OCI-M2 (cell line): ENCODE results near the gene IGSF6.
"Not testable (repeated sequence)": the region's sequence is repeated elsewhere in the genome, so short reads cannot be mapped to it uniquely, and the experiment has no call there.

Experiments
- DNase-seq: peaks from one replicate; lab custom pipeline; 2025; ENCODE audit not compliant: unreplicated experiment; lab: John Stamatoyannopoulos, UW

Gene IGSF6, protein sequence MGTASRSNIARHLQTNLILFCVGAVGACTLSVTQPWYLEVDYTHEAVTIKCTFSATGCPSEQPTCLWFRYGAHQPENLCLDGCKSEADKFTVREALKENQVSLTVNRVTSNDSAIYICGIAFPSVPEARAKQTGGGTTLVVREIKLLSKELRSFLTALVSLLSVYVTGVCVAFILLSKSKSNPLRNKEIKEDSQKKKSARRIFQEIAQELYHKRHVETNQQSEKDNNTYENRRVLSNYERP

DNA sequence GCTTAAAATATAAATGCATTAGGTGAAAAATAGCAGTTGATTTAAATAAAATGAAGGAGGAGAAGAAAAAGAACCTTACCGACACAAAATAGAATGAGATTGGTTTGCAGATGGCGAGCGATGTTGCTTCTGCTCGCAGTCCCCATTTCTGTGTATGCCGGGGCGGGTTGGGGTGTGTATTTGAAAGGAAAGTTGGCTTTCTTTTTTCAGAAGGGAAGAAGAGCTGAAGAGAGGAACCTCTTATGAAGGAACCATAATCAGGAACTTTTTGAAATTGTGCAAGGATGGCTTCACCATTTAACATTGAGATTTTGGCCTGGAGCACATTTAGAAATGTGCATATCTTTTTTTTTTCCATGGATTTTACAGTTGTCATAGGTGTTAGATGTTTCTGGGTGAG is at the start of gene IGSF6:
TSS of gene IGSF6 (minus strand) at position 156 of the 400 bp plus-strand sequence. CDS start at position 146, 10 bp downstream.
- DNase-seq = no peak

DNA sequence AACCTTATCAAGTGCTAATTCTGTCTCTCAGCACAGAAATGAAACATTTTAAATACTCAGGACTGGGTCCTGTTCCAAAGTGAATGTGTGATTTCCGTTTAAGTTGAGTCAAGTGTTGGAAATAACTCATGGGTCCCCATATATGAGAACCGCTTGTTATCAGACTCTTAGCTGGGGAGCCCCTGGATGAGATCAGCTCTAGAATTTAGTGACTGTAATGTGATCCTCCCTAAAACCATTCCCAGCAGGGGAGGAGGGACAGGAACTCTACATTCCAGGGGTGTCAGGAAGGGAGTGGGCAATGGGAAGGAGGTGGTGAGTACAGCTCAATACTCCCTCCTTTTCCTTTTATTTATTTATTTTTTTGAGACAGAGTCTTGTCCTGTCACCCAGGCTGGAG is 48.9 kb upstream of the IGSF6 start:
- DNase-seq = no peak

DNA sequence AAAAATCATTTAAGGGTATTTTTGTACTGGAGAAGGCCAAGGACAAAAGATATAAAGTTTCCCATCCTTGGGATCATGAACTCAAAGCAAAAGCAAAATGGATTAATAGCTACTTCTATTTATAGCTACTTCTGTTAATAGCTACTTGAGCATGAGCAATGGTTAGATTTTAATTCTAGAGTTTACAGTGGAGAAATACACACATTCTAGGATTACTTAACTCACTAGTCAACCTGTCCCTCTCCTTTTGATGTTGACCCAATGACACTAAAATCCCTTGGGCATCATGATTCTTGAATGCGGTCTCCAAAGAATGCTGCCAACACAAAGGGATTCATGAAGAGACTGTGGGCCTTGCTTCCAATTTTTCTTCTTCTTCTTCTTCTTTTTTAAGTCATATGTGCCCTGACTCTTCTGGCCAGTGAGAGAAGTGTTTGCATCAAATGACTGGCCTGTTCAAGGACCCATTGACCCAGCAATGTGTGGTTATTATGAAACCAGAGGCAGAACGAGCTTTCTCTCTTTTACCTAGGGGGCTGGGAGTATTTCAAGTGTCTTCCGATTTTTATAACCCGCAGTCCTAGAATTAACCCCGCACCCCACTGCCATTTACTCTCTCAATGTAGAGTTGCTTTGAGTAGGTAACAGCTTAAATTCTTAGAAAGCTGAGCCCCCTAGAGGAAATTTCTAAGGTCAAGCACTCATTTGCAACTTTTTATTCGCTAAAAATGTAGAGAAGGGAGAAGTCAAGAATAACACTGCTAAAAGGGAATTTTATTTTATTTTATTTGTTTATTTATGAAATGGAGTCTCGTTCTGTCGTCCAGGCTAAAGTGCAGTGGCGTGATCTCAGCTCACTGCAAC is 46.0 kb upstream of the IGSF6 start:
- no peak for DNase-seq

DNA sequence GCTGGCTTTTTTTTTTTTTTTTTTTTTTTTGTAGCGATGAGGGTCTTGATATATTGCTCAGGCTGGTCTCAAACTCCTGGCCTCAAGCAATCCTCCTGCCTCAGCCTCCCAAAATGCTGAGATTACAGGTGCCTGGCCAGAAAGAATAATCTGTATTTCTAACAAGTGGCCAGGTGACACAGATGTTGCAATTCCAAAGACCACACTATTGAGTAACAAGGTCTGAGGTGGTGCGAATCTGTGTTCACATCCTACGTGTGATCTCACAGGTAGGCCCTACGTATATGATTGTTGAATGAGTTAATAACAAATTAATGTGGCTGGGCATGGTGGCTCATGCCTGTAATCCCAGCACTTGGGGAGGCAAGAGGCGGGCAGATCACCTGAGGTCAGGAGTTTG is 44.6 kb upstream of the IGSF6 start:
- no peak for DNase-seq

DNA sequence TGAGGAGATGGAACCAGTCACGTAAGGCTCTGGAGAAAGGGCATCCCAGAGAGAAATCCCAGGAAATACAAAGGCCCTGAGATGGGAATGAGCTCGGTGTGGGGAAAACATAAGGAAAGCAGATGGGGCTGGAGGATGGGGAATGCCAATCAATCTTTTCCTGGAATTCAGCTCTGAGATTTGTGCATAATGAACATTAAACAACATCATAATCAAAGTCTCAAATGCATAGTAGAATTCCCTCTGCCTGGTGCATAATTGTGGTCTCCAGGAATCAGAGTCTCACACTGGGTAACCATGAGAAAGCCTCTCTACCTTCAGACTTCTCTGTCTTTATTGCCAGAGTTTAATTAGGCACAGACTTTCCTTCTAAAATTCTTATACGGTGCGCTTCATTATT is 42.2 kb upstream of the IGSF6 start:
- DNase-seq = no peak

DNA sequence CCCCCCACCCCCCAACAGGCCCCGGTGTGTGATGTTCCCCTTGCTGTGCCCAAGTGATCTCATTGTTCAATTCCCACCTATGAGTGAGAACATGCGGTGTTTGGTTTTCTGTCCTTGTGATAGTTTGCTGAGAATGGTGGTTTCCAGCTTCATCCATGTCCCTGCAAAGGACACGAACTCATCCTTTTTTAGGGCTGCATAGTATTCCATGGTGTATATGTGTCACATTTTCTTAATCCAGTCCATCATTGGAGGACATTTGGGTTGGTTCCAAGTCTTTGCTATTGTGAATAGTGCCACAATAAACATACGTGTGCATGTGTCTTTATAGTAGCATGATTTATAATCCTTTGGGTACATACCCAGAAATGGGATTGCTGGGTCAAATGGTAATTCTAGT is 38.6 kb upstream of the IGSF6 start:
- DNase-seq = not testable (repeated sequence)

DNA sequence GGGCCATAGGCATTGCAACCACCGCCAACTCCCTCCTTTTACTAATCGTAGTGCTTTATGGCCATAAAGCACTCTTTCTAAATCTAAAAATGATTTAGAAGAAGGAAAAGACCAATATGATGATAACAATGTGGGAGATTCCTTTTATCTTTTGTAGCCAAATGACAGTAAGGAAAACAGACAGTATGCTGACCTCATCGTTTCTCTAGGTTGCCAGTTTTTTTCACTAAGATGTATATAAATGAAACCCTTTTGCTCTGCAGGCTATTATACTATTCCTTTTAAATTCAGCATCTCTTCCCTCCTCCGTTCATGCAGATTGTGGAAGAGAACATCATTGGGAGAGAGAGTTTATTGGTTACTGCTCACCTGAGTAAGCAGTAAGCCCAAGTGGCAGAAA is 36.7 kb upstream of the IGSF6 start:
- no peak for DNase-seq

DNA sequence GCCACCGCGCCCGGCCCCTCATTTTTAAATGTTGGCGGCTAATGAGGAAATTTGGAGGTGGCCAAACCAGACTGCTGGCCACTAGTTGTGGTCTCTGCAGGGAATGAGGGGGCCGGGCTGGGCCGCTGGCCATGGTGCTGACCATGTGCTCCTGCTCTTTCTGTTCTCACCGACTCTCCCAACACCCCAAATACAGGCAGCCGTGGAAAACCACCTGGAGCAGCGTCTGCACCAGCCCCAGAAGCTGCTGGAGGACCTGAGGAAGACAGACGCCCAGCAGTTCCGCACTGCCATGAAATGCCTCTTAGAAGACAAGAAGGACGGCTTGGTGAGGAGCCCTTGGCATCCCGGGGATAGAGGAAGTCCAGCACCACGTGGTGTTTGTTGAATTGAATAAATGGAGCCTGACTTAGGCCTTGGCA is 32.6 kb upstream of the IGSF6 start:
- no peak for DNase-seq

DNA sequence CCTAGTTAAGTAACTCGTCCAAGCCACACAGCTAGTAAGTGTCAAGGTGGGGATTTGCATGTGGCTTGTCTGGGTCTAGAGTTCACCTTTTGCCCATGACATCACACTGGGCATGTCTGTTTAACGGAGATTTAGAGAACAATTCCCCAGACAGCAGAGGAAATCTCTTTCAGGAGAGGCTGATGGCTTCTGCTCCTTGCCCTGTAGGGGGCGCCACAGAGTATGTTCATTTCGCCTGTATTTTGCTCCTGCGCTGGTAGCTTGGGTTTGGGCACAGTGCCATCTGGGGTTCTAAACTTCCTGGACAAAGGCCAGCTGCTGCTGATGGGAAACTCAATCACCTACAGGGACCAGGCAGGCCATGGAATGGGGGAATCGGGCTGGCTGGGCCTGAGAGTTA is 31.8 kb upstream of the IGSF6 start:
- DNase-seq = no peak

DNA sequence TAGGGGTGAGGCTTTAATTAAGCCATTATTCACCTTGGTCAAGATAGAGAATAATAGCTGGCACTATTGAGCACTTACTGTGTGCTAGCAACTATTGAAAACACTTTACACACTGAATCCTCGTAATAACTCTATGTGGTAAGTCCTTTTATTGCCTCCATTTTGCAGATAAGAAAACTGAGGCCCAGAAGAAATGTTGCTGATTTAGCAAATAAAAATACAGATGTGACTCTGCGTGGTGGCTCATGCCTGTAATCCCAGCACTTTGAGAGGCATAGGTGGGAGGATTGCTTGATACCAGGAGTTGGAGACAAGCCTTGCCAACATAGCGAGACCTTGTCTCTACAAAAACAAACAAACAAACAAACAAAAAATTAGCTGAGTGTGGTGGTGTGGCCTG is 30.8 kb upstream of the IGSF6 start:
- no peak for DNase-seq

DNA sequence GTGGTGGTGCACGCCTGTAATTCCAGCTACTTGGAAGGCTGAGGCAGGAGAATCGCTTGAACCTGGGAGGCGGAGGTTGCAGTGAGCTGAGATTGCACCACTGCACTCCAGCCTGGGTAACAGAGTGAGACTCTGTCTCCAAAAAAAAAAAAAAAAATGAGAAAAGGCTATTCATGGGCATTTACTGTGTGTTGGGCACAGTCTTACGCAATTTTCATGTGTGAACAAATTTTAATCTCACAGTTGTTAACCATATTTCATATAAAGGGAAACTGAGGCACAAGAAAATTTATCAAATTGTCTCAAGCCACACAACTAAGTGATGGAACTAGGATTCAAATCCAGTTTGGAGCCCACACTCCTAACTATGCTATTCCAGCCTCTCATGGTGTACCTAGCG is 28.3 kb upstream of the IGSF6 start:
- not testable (repeated sequence) for DNase-seq

DNA sequence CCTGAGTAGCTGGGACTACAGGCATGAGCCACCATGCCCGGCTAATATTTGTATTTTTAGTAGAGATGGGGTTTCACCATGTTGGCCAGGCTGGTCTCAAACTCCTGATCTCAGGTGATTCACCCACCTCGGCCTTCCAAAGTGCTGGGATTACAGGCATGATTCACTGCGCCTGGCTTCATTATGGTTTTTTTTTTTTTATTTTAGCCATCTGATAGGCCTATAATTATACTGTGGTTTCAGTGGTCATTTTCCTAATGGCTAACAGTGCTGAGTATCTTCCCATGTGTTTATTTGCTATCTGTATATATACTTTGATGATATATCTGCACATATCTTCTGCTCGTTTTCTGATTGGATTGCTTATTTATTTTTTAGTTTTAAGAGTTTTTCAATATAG is 22.0 kb upstream of the IGSF6 start:
- DNase-seq = not testable (repeated sequence)

DNA sequence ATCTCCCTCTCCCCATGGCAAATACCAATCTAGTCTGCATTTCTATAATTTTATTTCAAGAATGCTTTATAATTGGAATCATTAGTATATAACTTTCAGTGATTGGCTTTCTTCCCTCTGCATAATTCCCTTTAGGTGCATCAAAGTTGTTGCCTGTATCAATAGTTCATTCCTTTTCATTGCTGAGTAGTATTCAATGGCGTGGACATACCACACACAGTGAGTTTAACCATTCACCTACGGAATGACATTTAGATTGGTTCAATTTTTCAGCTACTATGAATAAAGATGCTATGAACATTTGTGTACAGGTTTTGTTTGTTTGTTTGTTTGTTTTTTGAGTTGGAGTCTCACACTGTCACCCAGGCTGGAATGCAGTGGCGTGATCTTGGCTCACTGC is 21.1 kb upstream of the IGSF6 start:
- DNase-seq = no peak

DNA sequence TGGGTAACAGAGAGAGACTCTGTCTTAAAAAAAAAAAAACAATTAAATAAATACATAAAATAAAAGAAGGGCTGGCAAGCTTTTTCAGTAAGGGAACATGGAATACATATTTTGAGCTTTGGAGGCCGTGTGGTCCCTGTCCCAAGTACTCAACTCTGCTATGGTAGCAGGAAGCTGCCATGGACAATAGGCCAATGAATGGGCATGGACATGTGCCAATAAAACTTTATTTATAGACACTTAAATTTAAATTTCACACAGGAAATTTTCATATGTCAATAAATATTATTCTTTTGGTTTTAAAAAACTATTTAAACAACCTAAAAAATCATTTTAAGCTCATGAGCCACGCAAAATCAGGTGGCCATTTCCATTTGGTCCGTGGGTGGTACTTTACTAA is 15.2 kb upstream of the IGSF6 start:
- DNase-seq = no peak

DNA sequence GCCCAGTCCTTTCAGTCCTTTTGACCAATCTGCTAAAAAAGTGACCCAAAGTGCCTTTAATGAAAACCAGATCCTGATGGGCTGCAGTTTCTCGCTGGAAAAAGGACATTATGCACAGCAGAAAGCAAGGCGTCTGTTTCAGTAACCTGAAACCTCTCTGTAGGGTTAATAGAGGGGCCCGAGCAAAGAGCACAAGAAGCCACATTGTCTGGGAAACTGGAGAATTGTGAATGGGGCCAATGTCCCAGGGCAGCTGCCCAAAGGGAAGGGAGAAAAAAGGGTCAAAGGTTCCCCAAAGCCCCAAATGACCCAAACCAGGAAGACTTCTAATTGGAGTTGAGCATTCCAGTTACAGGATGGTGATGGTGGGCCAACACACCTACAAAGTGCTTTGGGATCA is 14.4 kb upstream of the IGSF6 start:
- DNase-seq = no peak

DNA sequence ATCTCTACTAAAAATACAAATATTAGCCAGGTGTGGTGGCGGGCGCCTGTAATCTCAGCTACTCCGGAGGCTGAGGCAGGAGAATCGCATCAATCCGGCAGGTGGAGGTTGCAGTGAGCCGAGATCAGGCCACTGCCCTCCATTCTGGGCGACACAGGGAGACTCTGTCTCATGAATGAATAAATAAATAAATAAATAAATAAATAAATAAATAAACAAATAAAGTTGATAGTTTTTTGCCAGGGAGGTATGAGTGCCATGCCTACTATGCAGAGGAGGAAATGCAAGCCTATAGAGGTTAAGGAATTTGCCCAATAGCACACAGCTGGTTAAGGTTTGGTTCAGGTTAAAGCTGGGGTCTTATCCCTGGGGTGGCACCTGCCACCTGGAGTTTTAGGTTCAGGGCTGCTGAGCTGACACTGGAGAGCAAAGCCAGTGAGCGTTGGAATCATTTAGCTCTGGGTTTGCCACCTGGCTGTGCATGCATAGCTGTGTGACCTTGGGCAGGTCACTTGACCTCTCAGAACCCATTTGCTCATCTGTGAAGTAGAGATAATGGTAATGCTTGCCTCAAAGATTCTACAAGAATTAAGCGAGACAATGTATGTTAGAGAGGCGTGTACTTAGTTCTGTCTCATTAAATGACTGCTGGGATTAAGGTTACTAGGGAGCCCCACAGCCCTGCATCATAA is 12.5 kb upstream of the IGSF6 start:
- DNase-seq = no peak

DNA sequence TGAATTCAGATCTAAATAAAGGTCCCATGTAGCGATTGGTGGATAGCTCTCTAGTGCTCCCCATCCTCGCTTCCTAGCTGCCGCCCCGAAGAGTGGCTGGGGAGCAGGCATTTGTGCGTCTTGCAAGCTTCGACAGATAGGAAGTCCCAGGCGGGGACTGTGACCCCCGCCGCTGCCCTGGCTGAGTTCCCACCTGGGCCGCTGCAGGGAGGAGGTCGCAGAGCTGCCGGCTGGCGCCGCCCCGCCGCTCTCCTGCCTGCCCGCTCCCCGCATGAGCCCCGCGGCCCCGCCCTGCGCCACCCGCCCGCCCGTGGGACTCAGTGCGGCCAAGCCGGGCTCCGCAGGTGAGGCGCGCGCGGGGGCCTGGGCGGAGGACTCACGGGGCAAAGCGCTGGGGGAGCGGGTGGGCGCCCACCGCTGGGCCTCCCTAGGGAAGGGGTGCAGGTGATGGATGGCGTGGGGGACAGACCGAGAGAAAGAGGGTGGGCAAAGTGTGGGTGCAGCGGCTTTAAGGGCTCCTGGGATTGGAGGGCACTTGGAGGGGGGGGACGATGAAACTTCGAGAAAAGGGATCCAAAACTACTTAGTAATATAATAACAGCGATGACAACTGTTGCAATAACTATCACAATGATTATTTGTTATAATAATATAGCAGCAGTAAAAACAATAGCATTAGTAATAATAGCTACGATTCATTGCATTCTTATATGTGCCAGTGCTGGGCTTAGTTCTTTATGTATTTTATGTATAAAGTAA is 11.7 kb upstream of the IGSF6 start, which contains the start of gene OTOA:
TSS of gene OTOA (plus strand) at position 80 of the 759 bp plus-strand sequence. CDS start 14,547 bp downstream, outside the sequence.
- DNase-seq = no peak

DNA sequence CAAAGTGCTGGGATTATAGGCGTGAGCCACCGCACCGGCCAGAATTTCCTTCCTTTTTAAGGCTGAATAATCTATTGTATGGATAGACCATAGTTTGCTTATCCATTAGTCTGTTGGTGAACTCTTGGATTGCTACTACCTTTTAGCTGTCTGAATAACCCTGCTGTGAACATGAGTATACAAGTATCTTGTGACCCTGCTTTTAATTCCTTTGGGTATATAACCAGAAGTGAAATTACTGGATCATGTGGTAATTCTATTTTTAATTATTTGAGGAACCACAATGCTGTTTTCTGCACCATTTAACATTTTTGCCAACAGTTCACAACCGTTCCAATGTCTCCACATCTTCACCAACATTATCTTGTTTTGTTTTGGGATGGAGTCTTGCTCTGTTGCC is 6.7 kb upstream of the IGSF6 start:
- no peak for DNase-seq

DNA sequence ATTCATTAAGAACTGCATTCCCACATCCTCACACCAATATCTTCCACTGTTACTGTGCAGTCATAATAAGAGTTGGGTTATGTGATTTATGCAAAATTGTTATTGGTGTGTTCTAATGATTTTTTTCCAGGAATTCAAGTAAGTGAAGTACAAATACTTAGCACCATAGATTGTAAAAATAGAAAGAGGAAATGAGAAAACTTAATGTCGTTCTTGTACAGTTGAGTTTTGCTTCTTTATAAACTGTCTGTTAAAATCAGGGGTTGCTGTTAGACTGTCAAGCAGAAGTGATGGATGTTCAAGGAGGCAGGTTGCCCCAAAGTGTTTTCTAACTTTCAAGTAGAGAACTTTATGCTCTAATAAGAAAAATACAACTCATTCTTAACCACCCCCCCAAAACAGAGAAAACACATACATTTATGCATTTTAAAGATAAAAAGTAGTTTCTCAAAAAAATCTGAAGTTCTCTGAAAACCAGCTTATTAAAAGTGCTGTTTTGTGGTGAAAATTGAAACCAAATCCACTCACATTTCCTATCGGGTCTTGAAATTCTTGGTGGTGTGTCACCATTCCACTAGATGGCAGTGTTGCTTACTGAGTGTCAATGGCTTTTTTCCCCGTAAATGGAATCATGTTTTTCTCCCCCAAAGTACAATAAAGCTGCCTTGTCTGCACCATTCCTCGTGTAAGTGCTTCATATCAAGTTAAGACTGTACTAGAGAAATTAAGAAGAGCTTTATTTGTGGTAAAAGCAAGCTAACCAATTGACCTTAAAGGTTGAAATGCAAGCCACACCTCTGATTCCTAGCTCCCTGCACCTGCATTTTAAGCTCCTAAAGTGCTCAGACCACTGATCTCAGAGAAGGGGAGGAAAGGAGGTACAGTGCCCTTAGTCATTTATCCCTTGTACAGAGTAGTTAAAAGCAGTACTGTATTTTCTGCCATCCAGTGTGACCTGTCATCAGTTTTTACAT is 4.7 kb upstream of the IGSF6 start:
- peak; percentile 4 for DNase-seq

DNA sequence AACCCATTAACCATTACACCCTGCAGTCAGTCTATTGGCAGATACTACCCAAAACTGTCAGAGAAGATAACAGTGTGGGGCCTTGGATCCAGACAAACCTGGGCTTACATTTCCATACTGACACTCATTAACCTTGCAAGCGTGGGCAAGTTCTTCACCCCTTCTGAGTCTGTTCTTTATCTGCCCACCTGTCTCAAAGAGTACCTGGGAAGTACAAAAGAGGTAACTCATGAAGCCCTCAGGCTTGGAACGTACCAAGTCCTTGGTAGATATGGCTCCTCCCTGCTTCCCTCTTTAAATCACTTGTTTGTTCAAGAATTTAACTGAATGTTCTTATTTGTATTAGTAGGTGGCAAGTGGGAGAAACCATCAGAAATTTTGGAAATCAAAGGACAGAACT is 2.5 kb upstream of the IGSF6 start:
- DNase-seq = no peak
